HepG2 (cell line): ENCODE data around the gene HSPA1L. TPM values are rescaled to one million over a fixed set of nuclear protein-coding genes. Genes with fewer than 3 reads are reported as not detected.

Experiments used
- AGO1 ChIP-seq: fragments of 200-400 bp; formaldehyde crosslinking; IDR thresholded peaks from 2 replicates; pipeline ENCODE4 v1.6.1; 2017; ENCODE audit warnings: mild to moderate bottlenecking, low read depth, low read length, moderate library complexity; ENCODE audit not compliant: poor library complexity, severe bottlenecking
- CEBPG ChIP-seq: IDR thresholded peaks from 2 replicates; pipeline ENCODE4 v1.6.1; 2016
- ERF ChIP-seq: IDR thresholded peaks from 2 replicates; pipeline ENCODE4 v1.6.1; 2018; ENCODE audit warnings: missing biosample characterization, missing genetic modification reagents
- MIXL1 ChIP-seq: IDR thresholded peaks from 2 replicates; pipeline ENCODE4 v1.6.1; 2016
- NFE2 ChIP-seq: sonication (generic); formaldehyde crosslinking; IDR thresholded peaks from 2 replicates; pipeline ENCODE4 v1.4.0; 2020; ENCODE audit warnings: missing genetic modification reagents
- PRDM15 ChIP-seq: sonication (generic); formaldehyde crosslinking; IDR thresholded peaks from 2 replicates; pipeline ENCODE4 v1.4.0; 2020; ENCODE audit warnings: missing genetic modification reagents
- REPIN1 ChIP-seq: sonication (generic); formaldehyde crosslinking; IDR thresholded peaks from 2 replicates; pipeline ENCODE4 v1.8.0; 2022; ENCODE audit warnings: missing genetic modification reagents, low read depth, mild to moderate bottlenecking, borderline replicate concordance
- RFXANK ChIP-seq: IDR thresholded peaks from 2 replicates; pipeline ENCODE4 v1.6.1; 2016
- SRSF4 ChIP-seq: fragments of 200-400 bp; formaldehyde crosslinking; IDR thresholded peaks from one replicate; pipeline ENCODE4 v1.6.1; 2018; ENCODE audit warnings: mild to moderate bottlenecking, low read depth, low read length, moderate library complexity; ENCODE audit not compliant: poor library complexity, severe bottlenecking
- TFE3 ChIP-seq: IDR thresholded peaks from 2 replicates; pipeline ENCODE4 v1.6.1; 2016
- TIGD3 ChIP-seq: sonication (generic); formaldehyde crosslinking; IDR thresholded peaks from 2 replicates; pipeline ENCODE4 v1.5.1; 2020; ENCODE audit warnings: mild to moderate bottlenecking, missing genetic modification reagents, borderline replicate concordance
- ZNF253 ChIP-seq: sonication (generic); formaldehyde crosslinking; IDR thresholded peaks from 2 replicates; pipeline ENCODE4 v1.8.0; 2022; ENCODE audit warnings: mild to moderate bottlenecking, missing genetic modification reagents, borderline replicate concordance
- ZNF432 ChIP-seq: sonication (generic); formaldehyde crosslinking; IDR thresholded peaks from 2 replicates; pipeline ENCODE4 v1.5.0; 2020; ENCODE audit warnings: missing genetic modification reagents, mild to moderate bottlenecking, borderline replicate concordance
- ZNF552 ChIP-seq: sonication (generic); formaldehyde crosslinking; IDR thresholded peaks from 2 replicates; pipeline ENCODE4 v1.9.0; 2022; ENCODE audit warnings: missing genetic modification reagents, mild to moderate bottlenecking, borderline replicate concordance
- ZNF687 ChIP-seq: sonication (generic); formaldehyde crosslinking; IDR thresholded peaks from 2 replicates; pipeline ENCODE4 v1.5.1; 2020; ENCODE audit warnings: mild to moderate bottlenecking, missing genetic modification reagents, moderate library complexity
- ZNF747 ChIP-seq: sonication (generic); formaldehyde crosslinking; IDR thresholded peaks from 2 replicates; pipeline ENCODE4 v1.8.1; 2023; ENCODE audit warnings: missing genetic modification reagents, mild to moderate bottlenecking, borderline replicate concordance
- ZNF841 ChIP-seq: sonication (generic); formaldehyde crosslinking; IDR thresholded peaks from 2 replicates; pipeline ENCODE4 v1.8.1; 2023; ENCODE audit warnings: missing genetic modification reagents, borderline replicate concordance
- polyA plus RNA-seq, 8 experiments: library from polyadenylated mRNA; depleted of rRNA in 3 of 8; stranded (reverse) in 7 of 8; unstranded in 1 of 8; fragments of >200 nt; fragmentation: Illumina TruSeq in 4 of 8; extraction: Trizol in 4 of 8; gene quantifications; 2 replicates each; pipeline versions ENCODE4 v1.2.1 to v1.2.3, GENCODE V29; 2011 to 2016; ENCODE audit warnings: low read depth in 4 of 8, missing spikeins in 1 of 8, mixed read lengths in 1 of 8; ENCODE audit not compliant: insufficient read depth in 1 of 8
- total RNA-seq, 5 experiments: library from RNA; depleted of rRNA; stranded (reverse); fragments of >200 nt; fragmentation: Illumina TruSeq; extraction: Trizol; gene quantifications; 2 replicates each; pipeline ENCODE4 v1.2.3, GENCODE V29; 2016; ENCODE audit warnings: low read depth in 1 of 5

The HSPA1L gene
- total and polyA plus RNA-seq, 2 of the 13 experiments (the other 11 are each of a cell fraction or from before 2014, with no cell fraction given), result 0.55 to 1.0 TPM

GRCh38 chr6:31776989-31777666 is 38.0 kb downstream of the HSPA1L start, which contains the start of gene VWA7 (continued):
- TF ChIP-seq ZNF687 (CRISPR knock-in tag) (peak; percentile 95), MIXL1 (CRISPR knock-in tag) (peak; percentile 94), ZNF747 (peak; percentile 88; the same call in 1 of the 2 replicates), NFE2 (CRISPR knock-in tag) (peak; percentile 62; the same call in 1 of the 2 replicates), TFE3 (peak; percentile 51; the same call in 1 of the 2 replicates), ZNF841 (CRISPR knock-in tag) (no peak), ZNF552 (no peak), TIGD3 (CRISPR knock-in tag) (0 out of 2 replicates have a peak, but pooled peaks have one; percentile 52), CEBPG (CRISPR knock-in tag) (peak; percentile 33; the same call in 1 of the 2 replicates), SRSF4 (no peak), ZNF432 (CRISPR knock-in tag) (no peak), PRDM15 (CRISPR knock-in tag) (0 out of 2 replicates have a peak, but pooled peaks have one; percentile 9), REPIN1 (CRISPR knock-in tag) (no peak), AGO1 (peak; percentile 94), ZNF253 (CRISPR knock-in tag) (no peak), ERF (CRISPR knock-in tag) (peak; percentile 77), RFXANK (CRISPR knock-in tag) (no peak)
